Parathyroid adenoma (tissue), 2 donors: ENCODE data around the gene MOGAT3.
A peak's percentile ranks its signal among the peaks of the same experiment; 100 is the strongest.

ENCODE experiments used
- H2AFZ ChIP-seq: fragments of 300-600 bp; sonication (generic); one replicate; pipeline ENCODE4 v1.7.0; 2017; ENCODE audit warnings: antibody characterized with exemption, mild to moderate bottlenecking
- H3K27ac ChIP-seq: fragments of 300-600 bp; sonication (generic); one replicate; pipeline ENCODE4 v1.7.0; 2017
- H3K27me3 ChIP-seq: fragments of 300-600 bp; sonication (generic); one replicate; pipeline ENCODE4 v1.7.0; 2017; ENCODE audit warnings: low read length; ENCODE audit not compliant: control insufficient read depth, insufficient read depth
- H3K36me3 ChIP-seq: fragments of 300-600 bp; sonication (generic); one replicate; pipeline ENCODE4 v1.7.0; 2017; ENCODE audit warnings: low read length; ENCODE audit not compliant: control insufficient read depth, insufficient read depth
- H3K4me1 ChIP-seq: fragments of 300-600 bp; sonication (generic); one replicate; pipeline ENCODE4 v1.7.0; 2017; ENCODE audit warnings: control low read depth
- H3K4me2 ChIP-seq: fragments of 300-600 bp; sonication (generic); one replicate; pipeline ENCODE4 v1.7.0; 2017; ENCODE audit warnings: low read length
- H3K4me3 ChIP-seq: fragments of 300-600 bp; sonication (generic); one replicate; pipeline ENCODE4 v1.7.0; 2017; ENCODE audit warnings: low read depth, low read length
- H3K79me2 ChIP-seq: fragments of 300-600 bp; sonication (generic); one replicate; pipeline ENCODE4 v1.7.0; 2017; ENCODE audit warnings: control low read depth
- H3K9ac ChIP-seq: fragments of 300-600 bp; sonication (generic); one replicate; pipeline ENCODE4 v1.7.0; 2017; ENCODE audit warnings: mild to moderate bottlenecking
- H3K9me3 ChIP-seq: fragments of 300-600 bp; sonication (generic); one replicate; pipeline ENCODE4 v1.7.0; 2017; ENCODE audit warnings: low read length; ENCODE audit not compliant: control insufficient read depth
- CTCF ChIP-seq: fragments of 300-600 bp; sonication (generic); IDR thresholded peaks from one replicate; pipeline ENCODE4 v1.7.0; 2017; ENCODE audit warnings: antibody characterized with exemption, mild to moderate bottlenecking
- donor health status: primary hyperparathyroidism.

Gene MOGAT3

GRCh38 chr7:101200862-101201599 is at the start of gene MOGAT3:
Gene MOGAT3 (minus strand): TSS chr7:101201036. CDS start chr7:101200854, 182 bp downstream.
- no peaks in the 10 kb centered on the region for H3K4me1 ChIP-seq
- H3K27me3 ChIP-seq, result no peaks in the 10 kb centered on the region
- no peaks in the 10 kb centered on the region for H3K79me2 ChIP-seq
- H3K4me2 ChIP-seq, result peak within 1 kb of the TSS; percentile 31
- no peaks in the 10 kb centered on the region for H3K9me3 ChIP-seq
- H3K27ac ChIP-seq, result no peak within 1 kb of the TSS
- H2AFZ ChIP-seq, result peak within 1 kb of the TSS; percentile 65
- no peak within 1 kb of the TSS for H3K4me3 ChIP-seq
- TF ChIP-seq CTCF, result no peak
- H3K9ac ChIP-seq, result no peak within 1 kb of the TSS
- no peaks in the 10 kb centered on the region for H3K36me3 ChIP-seq

- Histone ChIP-seq H3K36me3 (no peaks in the 10 kb centered on the region), H2AFZ (no peak overlapping the region), H3K27ac (no peak overlapping the region), H3K79me2 (peaks cover 23% of the 10 kb centered on the region), H3K9ac (no peak overlapping the region), H3K4me2 (no peak overlapping the region), H3K9me3 (no peaks in the 10 kb centered on the region), H3K4me3 (no peak overlapping the region), H3K4me1 (peaks cover 6% of the 10 kb centered on the region), H3K27me3 (no peaks in the 10 kb centered on the region)
- TF ChIP-seq CTCF, result no peak
These were observed 49.5 kb upstream of the MOGAT3 start for GRCh38 chr7:101250324-101250723.

- H3K27ac ChIP-seq, result no peak overlapping the region
- H3K27me3 ChIP-seq, result no peaks in the 10 kb centered on the region
- H3K4me2 ChIP-seq, result no peak overlapping the region
- H3K9ac ChIP-seq, result no peak overlapping the region
- no peaks in the 10 kb centered on the region for H3K36me3 ChIP-seq
- H3K9me3 ChIP-seq, result no peaks in the 10 kb centered on the region
- H3K79me2 ChIP-seq, result peaks cover 26% of the 10 kb centered on the region
- H2AFZ ChIP-seq, result no peak overlapping the region
- H3K4me3 ChIP-seq, result no peak overlapping the region
- H3K4me1 ChIP-seq, result peaks cover 14% of the 10 kb centered on the region
- TF ChIP-seq CTCF, result no peak
These were observed 47.4 kb upstream of the MOGAT3 start for GRCh38 chr7:101248276-101248675.

GRCh38 chr7:101245147-101245668 is 44.4 kb upstream of the MOGAT3 start:
- H3K4me3 ChIP-seq, result peak overlapping the region; percentile 100
- H3K36me3 ChIP-seq, result no peaks in the 10 kb centered on the region
- peaks cover 11% of the 10 kb centered on the region for H3K4me1 ChIP-seq
- TF ChIP-seq CTCF, result no peak
- H3K4me2 ChIP-seq, result peak overlapping the region; percentile 100
- no peaks in the 10 kb centered on the region for H3K27me3 ChIP-seq
- H3K9ac ChIP-seq, result peak overlapping the region; percentile 63
- H3K9me3 ChIP-seq, result no peaks in the 10 kb centered on the region
- peak overlapping the region; percentile 96 for H3K27ac ChIP-seq
- peaks cover 35% of the 10 kb centered on the region for H3K79me2 ChIP-seq
- peak overlapping the region; percentile 93 for H2AFZ ChIP-seq
